ENCODE data around the gene DAGLA. TPM values are rescaled to one million over a fixed set of nuclear protein-coding genes. Genes with fewer than 3 reads are reported as not detected.

DAGLA gene
- total RNA-seq, 2 donors from 2014 or later, result 7.0 to 9.9 TPM

DNA sequence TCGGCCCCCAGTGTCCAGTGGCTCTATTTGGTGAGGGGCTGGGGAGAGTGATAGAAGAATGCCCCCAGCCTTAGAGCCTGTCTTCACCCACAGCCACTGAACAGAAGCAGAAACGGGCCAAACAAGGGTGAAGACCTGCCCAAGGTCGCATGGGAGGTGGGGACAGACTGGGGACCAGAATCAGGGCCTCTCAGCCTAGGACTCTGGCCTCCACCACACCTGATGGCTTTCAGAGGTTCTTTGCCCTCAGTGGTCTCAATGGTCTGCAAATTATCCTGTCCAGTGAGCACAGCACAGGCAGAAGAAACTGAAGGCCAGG, 67.7 kb downstream of the DAGLA start:
- no peaks in the 10 kb centered on the region for H3K27me3 ChIP-seq
- H3K9me3 ChIP-seq, result no peaks in the 10 kb centered on the region
- H3K27ac ChIP-seq, result peak overlapping the region in 2 of 4 donors; percentile 34 to 57
- intact Hi-C loops (cut with DNase I), result no loop called here
- TF ChIP-seq POLR2A (IDR thresholded peaks at IDR 0.05) (no peak), CTCF (IDR thresholded peaks at IDR 0.05) (no peak)
- 21% methylated on average over 3 of the region's 3 CpGs; no CpG with 5 or more reads in 1 of the 2 donors for WGBS, 2 donors
- no peaks in the 10 kb centered on the region for H3K36me3 ChIP-seq (replicated peaks in 1 of 2; ENCODE audit: insufficient read depth in 1 of 2, low read depth in 2 of 2)
- H3K4me1 ChIP-seq, result peaks cover 23% of the 10 kb centered on the region
- ATAC-seq, result peak; percentile 16
- no peak overlapping the region for H3K4me3 ChIP-seq
- DNase-seq, result no peak

DNA sequence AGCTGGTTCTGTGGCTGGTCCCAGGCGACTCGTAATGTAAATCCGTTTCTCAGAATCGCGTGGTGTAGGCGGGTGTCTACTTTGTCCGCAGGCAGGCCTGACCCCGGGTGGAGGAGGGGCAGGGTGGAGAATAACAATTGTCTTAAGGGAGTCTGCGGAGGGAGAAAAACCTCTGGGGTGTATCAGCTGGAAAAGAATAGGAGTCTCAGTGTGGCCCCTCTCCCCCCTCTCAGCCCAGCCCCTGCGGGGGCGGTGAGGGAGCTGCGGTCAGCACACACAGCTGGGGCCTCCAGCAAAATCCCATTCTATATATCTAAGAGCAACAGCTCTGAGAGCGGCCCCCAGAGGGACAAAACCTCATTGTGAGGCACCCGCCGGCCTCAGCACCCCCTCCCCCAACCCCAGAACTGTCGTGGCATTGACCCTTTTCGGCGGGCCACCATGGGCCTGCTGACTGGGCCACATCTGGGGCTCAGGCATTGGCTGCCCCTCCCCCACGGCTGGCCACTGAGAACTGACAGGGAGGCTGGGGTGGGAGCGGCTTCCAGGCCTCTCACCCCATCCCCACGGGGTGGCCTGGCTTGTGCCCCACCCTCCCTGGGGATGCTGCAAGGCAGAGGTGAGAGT, 69.5 kb downstream of the DAGLA start:
- DNase-seq, result no peak
- ATAC-seq, result no peak
- Histone ChIP-seq H3K27ac (no peak overlapping the region), H3K27me3 (no peaks in the 10 kb centered on the region), H3K9me3 (no peaks in the 10 kb centered on the region), H3K36me3 (replicated peaks in 1 of 2; ENCODE audit: insufficient read depth in 1 of 2, low read depth in 2 of 2) (no peaks in the 10 kb centered on the region), H3K4me3 (no peak overlapping the region), H3K4me1 (peaks cover 40% of the 10 kb centered on the region)
- WGBS, 2 donors, result 63 to 73% methylated on average over 10 to 19 of the region's 21 CpGs
- intact Hi-C loops (cut with DNase I), result no loop called here
- TF ChIP-seq CTCF (IDR thresholded peaks at IDR 0.05) (no peak), POLR2A (IDR thresholded peaks at IDR 0.05) (no peak)

DNA sequence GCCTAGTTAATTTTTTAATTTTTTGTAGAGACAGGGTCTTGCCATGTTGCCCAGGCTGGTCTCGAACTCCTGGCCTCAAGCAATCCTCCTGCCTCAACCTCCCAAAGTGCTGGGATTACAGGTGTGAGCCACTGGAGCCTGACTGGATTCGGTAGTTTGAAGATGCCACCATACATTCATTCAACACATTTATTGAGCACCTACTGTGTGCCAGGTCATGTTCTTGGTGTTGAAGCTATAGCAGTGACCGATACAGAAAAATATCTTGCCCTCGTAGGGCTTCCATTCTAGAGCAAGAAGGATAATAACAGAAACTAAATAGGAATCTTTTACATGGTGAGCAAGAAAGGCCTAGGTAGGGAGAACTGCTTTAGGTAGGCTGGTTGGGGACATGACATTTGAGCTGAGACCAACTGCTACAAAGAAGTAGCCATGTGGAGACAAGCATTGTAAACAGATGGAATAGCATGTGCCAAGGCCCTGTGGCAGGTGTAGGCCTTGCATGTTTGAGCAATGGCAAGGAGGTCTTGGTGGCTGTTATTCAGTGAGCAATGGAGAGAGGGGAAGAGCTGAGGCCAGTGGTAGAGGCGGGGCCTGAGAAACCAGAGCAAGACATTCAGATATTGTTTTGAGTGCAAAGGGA, 70.6 kb downstream of the DAGLA start:
- Histone ChIP-seq H3K4me3 (no peak overlapping the region), H3K4me1 (peaks cover 51% of the 10 kb centered on the region), H3K27ac (no peak overlapping the region), H3K27me3 (no peaks in the 10 kb centered on the region), H3K9me3 (no peaks in the 10 kb centered on the region), H3K36me3 (replicated peaks in 1 of 2; ENCODE audit: insufficient read depth in 1 of 2, low read depth in 2 of 2) (no peaks in the 10 kb centered on the region)
- no peak for DNase-seq
- no peak for TF ChIP-seq POLR2A (IDR thresholded peaks at IDR 0.05)
- no peak for TF ChIP-seq CTCF (IDR thresholded peaks at IDR 0.05)
- WGBS, 2 donors, result 93 to 99% methylated on average over 5 of the region's 5 CpGs
- no peak for ATAC-seq
- intact Hi-C loops (cut with DNase I), result no loop called here

- no peaks in the 10 kb centered on the region for H3K36me3 ChIP-seq (replicated peaks in 1 of 2; ENCODE audit: insufficient read depth in 1 of 2, low read depth in 2 of 2)
- no peak overlapping the region for H3K4me3 ChIP-seq
- H3K9me3 ChIP-seq, result no peaks in the 10 kb centered on the region
- TF ChIP-seq CTCF (IDR thresholded peaks at IDR 0.05) (no peak), POLR2A (IDR thresholded peaks at IDR 0.05) (no peak)
- H3K27me3 ChIP-seq, result no peaks in the 10 kb centered on the region
- no peak for ATAC-seq
- peaks cover 57% of the 10 kb centered on the region for H3K4me1 ChIP-seq
- 37 to 45% methylated on average over 11 to 14 of the region's 14 CpGs for WGBS, 2 donors
- DNase-seq, result no peak
- no peak overlapping the region for H3K27ac ChIP-seq
- intact Hi-C loops (cut with DNase I), result no loop called here
Measured at GRCh38 chr11:61751384-61751783, 71.2 kb downstream of the DAGLA start.
